Mucosa of rectum (tissue), 2 donors: ENCODE results near the gene ACAD10.

Source experiments
- H3K27ac ChIP-seq, 2 donors: one replicate each; pipeline ENCODE4 v1.7.0; 2013; ENCODE audit warnings: inconsistent platforms in 2 of 2, low read depth in 2 of 2, low read length in 2 of 2
- H3K27me3 ChIP-seq, 2 donors: one replicate each; pipeline ENCODE4 v1.7.0; 2013; ENCODE audit warnings: low read length in 2 of 2; ENCODE audit not compliant: control insufficient read depth in 2 of 2, insufficient read depth in 2 of 2
- H3K36me3 ChIP-seq, 2 donors: one replicate each; pipeline ENCODE4 v1.7.0; 2013; ENCODE audit warnings: low read length in 2 of 2; ENCODE audit not compliant: control insufficient read depth in 2 of 2, insufficient read depth in 2 of 2
- H3K4me1 ChIP-seq, 2 donors: one replicate each; pipeline ENCODE4 v1.7.0; 2013; ENCODE audit warnings: low read length in 2 of 2, mild to moderate bottlenecking in 1 of 2; ENCODE audit not compliant: control insufficient read depth in 2 of 2, insufficient read depth in 2 of 2
- H3K4me3 ChIP-seq, 2 donors: one replicate each; pipeline ENCODE4 v1.7.0; 2013; ENCODE audit warnings: low read length in 2 of 2
- H3K9ac ChIP-seq, 2 donors: one replicate each; pipeline ENCODE4 v1.7.0; 2013; ENCODE audit warnings: low read length in 2 of 2, low read depth in 1 of 2, mild to moderate bottlenecking in 1 of 2
- H3K9me3 ChIP-seq, 2 donors: one replicate each; pipeline ENCODE4 v1.7.0; 2013; ENCODE audit warnings: low read length in 2 of 2; ENCODE audit not compliant: control insufficient read depth in 2 of 2
- donor health status: healthy.
- donor health status: Normal muscosa, but diverticular disease.

ACAD10 gene

GRCh38 chr12:111747333-111747732 lies 61.5 kb downstream of the ACAD10 start:
- H3K36me3 ChIP-seq = peaks cover 33 to 53% of the 10 kb centered on the region in 2 donors
- H3K4me3 ChIP-seq = no peak overlapping the region
- H3K9me3 ChIP-seq = no peaks in the 10 kb centered on the region
- no peaks in the 10 kb centered on the region for H3K4me1 ChIP-seq
- no peaks in the 10 kb centered on the region for H3K27me3 ChIP-seq
- H3K9ac ChIP-seq = no peak overlapping the region
- H3K27ac ChIP-seq = no peak overlapping the region

GRCh38 chr12:111748151-111748672 lies 62.4 kb downstream of the ACAD10 start:
- Histone ChIP-seq H3K36me3 (peaks cover 33 to 53% of the 10 kb centered on the region in 2 donors), H3K9me3 (no peaks in the 10 kb centered on the region), H3K27ac (no peak overlapping the region), H3K27me3 (no peaks in the 10 kb centered on the region), H3K9ac (no peak overlapping the region), H3K4me1 (peaks cover 0 to 1% of the 10 kb centered on the region in 2 donors), H3K4me3 (no peak overlapping the region)

DNA sequence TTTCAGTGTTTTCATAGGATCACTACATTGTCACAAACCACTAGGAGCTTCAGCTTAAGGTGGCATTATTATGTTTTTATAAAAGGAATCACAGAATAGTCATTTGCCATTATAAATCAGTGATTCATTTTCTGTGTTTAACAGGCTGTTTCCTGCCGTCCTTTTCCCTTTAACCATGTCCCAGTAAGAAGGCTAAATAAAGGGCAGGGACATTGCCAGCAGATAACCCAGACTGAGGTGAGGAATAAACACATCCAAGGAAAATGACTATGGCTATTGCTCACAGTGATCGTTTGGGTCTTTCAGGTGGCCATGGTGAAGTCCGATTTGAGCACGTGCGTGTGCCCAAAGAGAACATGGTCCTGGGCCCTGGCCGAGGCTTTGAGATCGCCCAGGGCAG lies 63.0 kb downstream of the ACAD10 start:
- Histone ChIP-seq H3K36me3 (peaks cover 33 to 53% of the 10 kb centered on the region in 2 donors), H3K9ac (no peak overlapping the region), H3K4me3 (no peak overlapping the region), H3K27ac (no peak overlapping the region), H3K4me1 (peaks cover 0 to 5% of the 10 kb centered on the region in 2 donors), H3K27me3 (no peaks in the 10 kb centered on the region), H3K9me3 (no peaks in the 10 kb centered on the region)

- Histone ChIP-seq H3K36me3 (peaks cover 31 to 52% of the 10 kb centered on the region in 2 donors), H3K4me1 (peaks cover 0 to 5% of the 10 kb centered on the region in 2 donors), H3K9me3 (no peaks in the 10 kb centered on the region), H3K27me3 (no peaks in the 10 kb centered on the region), H3K4me3 (no peak overlapping the region), H3K9ac (no peak overlapping the region), H3K27ac (no peak overlapping the region)
These were observed 63.5 kb downstream of the ACAD10 start for GRCh38 chr12:111749391-111749790.

DNA sequence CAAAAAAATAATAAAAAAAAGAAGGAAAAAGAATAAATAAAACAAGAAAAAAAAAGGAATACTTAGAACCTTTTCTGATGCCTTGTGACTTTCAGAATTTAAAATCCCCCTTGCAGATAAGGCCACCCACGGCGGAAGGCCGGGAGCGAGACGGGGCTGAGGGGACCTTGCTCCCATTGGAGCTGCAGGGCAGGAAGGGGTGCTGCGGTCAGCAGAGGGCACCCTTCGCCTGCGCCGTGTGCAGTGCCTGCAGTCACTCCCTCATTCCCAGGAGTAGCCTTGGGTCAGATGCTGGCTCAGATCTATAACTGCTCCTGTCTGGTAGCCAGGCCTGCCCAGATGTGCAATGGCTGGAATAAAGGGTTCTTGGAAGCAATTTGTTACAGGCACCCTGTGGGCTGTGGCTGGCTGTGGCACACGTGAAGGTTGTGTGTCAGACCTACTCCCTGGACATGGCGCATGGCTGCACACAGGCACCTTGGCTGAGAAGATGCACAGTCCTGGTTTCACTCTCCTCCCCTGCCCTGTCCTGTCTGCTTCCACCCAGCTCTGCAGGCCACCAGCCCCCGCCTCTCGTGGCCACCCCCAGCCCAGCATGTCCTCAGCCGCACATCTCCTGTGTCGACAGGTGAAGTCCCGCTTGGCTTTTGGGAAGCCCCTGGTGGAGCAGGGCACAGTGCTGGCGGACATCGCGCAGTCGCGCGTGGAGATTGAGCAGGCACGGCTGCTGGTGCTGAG lies 67.5 kb downstream of the ACAD10 start:
- no peak overlapping the region for H3K4me3 ChIP-seq
- no peak overlapping the region for H3K9ac ChIP-seq
- H3K27ac ChIP-seq = no peak overlapping the region
- H3K36me3 ChIP-seq = peaks cover 26 to 38% of the 10 kb centered on the region in 2 donors
- H3K4me1 ChIP-seq = peaks cover 2 to 15% of the 10 kb centered on the region in 2 donors
- no peaks in the 10 kb centered on the region for H3K9me3 ChIP-seq
- no peaks in the 10 kb centered on the region for H3K27me3 ChIP-seq

DNA sequence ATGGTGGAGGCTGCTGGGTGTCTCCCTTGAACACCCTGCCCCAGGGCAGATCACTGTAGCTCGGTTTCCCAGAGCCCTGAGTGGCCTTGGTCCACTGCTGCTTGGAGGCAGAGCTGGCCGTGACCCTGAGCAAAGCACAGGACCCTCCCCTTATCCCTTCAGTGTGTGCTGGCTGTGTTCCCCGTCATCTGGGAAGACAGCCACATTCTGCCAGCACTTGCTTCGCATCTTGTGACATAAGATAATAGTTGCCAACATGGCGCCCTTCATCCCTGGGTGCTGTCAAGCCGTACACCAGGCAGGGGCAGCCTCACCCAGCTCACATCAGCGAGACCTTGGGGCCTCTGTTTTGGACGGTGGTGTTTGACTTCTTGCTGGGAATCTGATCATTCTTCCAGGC lies 68.8 kb downstream of the ACAD10 start:
- Histone ChIP-seq H3K27ac (no peak overlapping the region), H3K36me3 (peaks cover 19 to 28% of the 10 kb centered on the region in 2 donors), H3K9ac (no peak overlapping the region)

DNA sequence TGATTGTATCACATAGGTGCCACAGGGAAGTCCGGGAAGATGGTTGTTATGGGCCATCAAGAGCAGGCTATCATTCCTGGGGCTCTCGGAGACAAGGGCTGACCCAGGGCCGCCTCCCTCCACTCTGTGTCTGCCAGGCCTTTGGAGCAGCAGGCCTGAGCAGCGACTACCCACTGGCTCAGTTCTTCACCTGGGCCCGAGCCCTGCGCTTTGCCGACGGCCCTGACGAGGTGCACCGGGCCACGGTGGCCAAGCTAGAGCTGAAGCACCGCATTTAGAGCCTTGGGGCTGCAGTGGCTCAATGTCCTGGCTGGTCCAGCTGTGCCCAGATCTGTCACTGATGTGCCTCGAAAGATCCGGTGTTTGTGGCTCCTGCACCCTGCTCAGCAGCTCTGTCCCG lies 70.3 kb downstream of the ACAD10 start:
- Histone ChIP-seq H3K4me1 (peaks cover 2 to 15% of the 10 kb centered on the region in 2 donors), H3K27ac (no peak overlapping the region), H3K9me3 (no peaks in the 10 kb centered on the region), H3K9ac (no peak overlapping the region), H3K27me3 (no peaks in the 10 kb centered on the region), H3K36me3 (peaks cover 19 to 22% of the 10 kb centered on the region in 2 donors), H3K4me3 (no peak overlapping the region)

More for the DNA sequence above, 68.8 kb downstream of the ACAD10 start:
- Histone ChIP-seq H3K27me3 (no peaks in the 10 kb centered on the region), H3K4me1 (peaks cover 2 to 15% of the 10 kb centered on the region in 2 donors), H3K9me3 (no peaks in the 10 kb centered on the region), H3K4me3 (no peak overlapping the region)

- H3K4me1 ChIP-seq = peaks cover 2 to 15% of the 10 kb centered on the region in 2 donors
- no peak overlapping the region for H3K4me3 ChIP-seq
- H3K27ac ChIP-seq = no peak overlapping the region
- H3K27me3 ChIP-seq = no peaks in the 10 kb centered on the region
- no peaks in the 10 kb centered on the region for H3K9me3 ChIP-seq
- no peak overlapping the region for H3K9ac ChIP-seq
- H3K36me3 ChIP-seq = peaks cover 19 to 22% of the 10 kb centered on the region in 2 donors
These were observed 70.8 kb downstream of the ACAD10 start for GRCh38 chr12:111756681-111757080.

- H3K9me3 ChIP-seq = no peaks in the 10 kb centered on the region
- no peaks in the 10 kb centered on the region for H3K27me3 ChIP-seq
- H3K27ac ChIP-seq = peak overlapping the region in 1 of 2 donors; percentile 52
- H3K36me3 ChIP-seq = peaks cover 19 to 22% of the 10 kb centered on the region in 2 donors
- peaks cover 2 to 18% of the 10 kb centered on the region in 2 donors for H3K4me1 ChIP-seq
- no peak overlapping the region for H3K9ac ChIP-seq
- H3K4me3 ChIP-seq = no peak overlapping the region
These were observed 71.7 kb downstream of the ACAD10 start for GRCh38 chr12:111757361-111758119.

- H3K27me3 ChIP-seq = no peaks in the 10 kb centered on the region
- no peak overlapping the region for H3K4me3 ChIP-seq
- no peak overlapping the region for H3K9ac ChIP-seq
- H3K4me1 ChIP-seq = peaks cover 2 to 17% of the 10 kb centered on the region in 2 donors
- H3K9me3 ChIP-seq = no peaks in the 10 kb centered on the region
- peaks cover 19 to 22% of the 10 kb centered on the region in 2 donors for H3K36me3 ChIP-seq
- peak overlapping the region in 1 of 2 donors; percentile 52 for H3K27ac ChIP-seq
These were observed 72.3 kb downstream of the ACAD10 start for GRCh38 chr12:111758120-111758561.
